Mesodermal cell (in vitro differentiated cells): ENCODE results near the gene FASN.

Source experiments
- H3K27ac ChIP-seq: 2 replicates; pipeline ENCODE4 v1.7.0; 2013; ENCODE audit warnings: mild to moderate bottlenecking, low read depth, low read length, moderate library complexity; ENCODE audit not compliant: severe bottlenecking
- H3K36me3 ChIP-seq: 2 replicates; pipeline ENCODE4 v1.7.1; 2013; ENCODE audit warnings: mild to moderate bottlenecking, low read length, moderate library complexity; ENCODE audit not compliant: control insufficient read depth, insufficient read depth
- H3K4me1 ChIP-seq: one replicate; pipeline ENCODE4 v1.7.1; 2013; ENCODE audit warnings: mild to moderate bottlenecking, low read length; ENCODE audit not compliant: insufficient read depth, control insufficient read depth, poor library complexity, severe bottlenecking
- H3K4me3 ChIP-seq: 2 replicates; pipeline ENCODE4 v1.7.0; 2013; ENCODE audit warnings: low read length, control low read depth, mild to moderate bottlenecking; ENCODE audit not compliant: insufficient read depth, poor library complexity, severe bottlenecking; ENCODE audit errors: extremely low read depth
- H3K9me3 ChIP-seq: 2 replicates; pipeline ENCODE4 v1.7.1; 2013; ENCODE audit warnings: mild to moderate bottlenecking, low read length, moderate library complexity; ENCODE audit not compliant: control insufficient read depth
- whole genome bisulfite sequencing, 2 experiments: methylation state at CpG; one replicate each; pipeline ENCODE4 v1.1.5; 2013; ENCODE audit warnings: missing lambda C conversion rate in 2 of 2; ENCODE audit not compliant: insufficient coverage in 2 of 2; 5-methylcytosine and 5-hydroxymethylcytosine counted together

Gene FASN

DNA sequence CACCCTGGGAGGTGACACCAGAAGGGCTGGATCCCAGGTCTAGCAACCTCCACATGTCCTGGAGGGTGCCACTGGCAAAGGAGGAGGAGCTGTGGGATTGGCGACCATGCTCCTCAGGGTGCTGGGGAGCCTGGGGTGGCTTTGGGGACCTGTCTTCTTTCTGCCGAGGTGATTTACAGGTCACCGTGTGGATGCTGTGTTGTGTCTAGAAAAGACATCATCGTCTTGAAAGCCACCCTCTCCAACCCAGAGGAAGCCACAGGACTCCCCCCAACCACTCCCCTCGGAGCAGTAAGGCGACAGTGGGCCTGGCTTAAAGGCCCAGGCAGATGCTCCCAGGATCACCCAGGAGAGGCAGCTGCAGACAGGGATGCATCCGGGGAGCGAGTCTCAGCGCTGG lies 29.7 kb upstream of the FASN start:
- no peak overlapping the region for H3K27ac ChIP-seq
- peaks cover 3% of the 10 kb centered on the region for H3K4me1 ChIP-seq
- WGBS, 2 experiments: 94 to 97% methylated on average over 6 to 7 of the region's 9 CpGs
- H3K9me3 ChIP-seq: no peaks in the 10 kb centered on the region
- peaks cover 21% of the 10 kb centered on the region for H3K36me3 ChIP-seq
- no peak overlapping the region for H3K4me3 ChIP-seq

DNA sequence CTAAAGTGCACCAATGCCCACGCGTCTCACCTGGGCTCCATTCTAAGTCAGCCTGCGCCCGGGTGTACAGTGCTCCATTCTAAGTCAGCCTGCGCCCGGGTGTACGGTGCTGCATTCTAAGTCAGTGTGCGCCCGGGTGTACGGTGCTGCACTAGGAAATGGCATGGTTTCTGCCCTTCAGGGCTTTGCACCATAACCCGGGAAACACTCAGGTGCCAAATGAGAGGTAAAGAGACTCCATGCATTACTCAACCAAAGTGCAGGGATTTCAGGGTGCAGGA lies 29.2 kb upstream of the FASN start:
- Histone ChIP-seq H3K36me3 (peaks cover 21% of the 10 kb centered on the region), H3K27ac (no peak overlapping the region), H3K9me3 (no peaks in the 10 kb centered on the region), H3K4me3 (no peak overlapping the region), H3K4me1 (peaks cover 7% of the 10 kb centered on the region)
- 97 to 99% methylated on average over 11 of the region's 11 CpGs for WGBS, 2 experiments

GRCh38 chr17:82126556-82127314 lies 28.7 kb upstream of the FASN start:
- peaks cover 12% of the 10 kb centered on the region for H3K4me1 ChIP-seq
- WGBS, 2 experiments: 94 to 98% methylated on average over 33 to 34 of the region's 35 CpGs
- H3K4me3 ChIP-seq: no peak overlapping the region
- no peak overlapping the region for H3K27ac ChIP-seq
- H3K36me3 ChIP-seq: peaks cover 21% of the 10 kb centered on the region
- no peaks in the 10 kb centered on the region for H3K9me3 ChIP-seq

- peaks cover 21% of the 10 kb centered on the region for H3K36me3 ChIP-seq
- no peak overlapping the region for H3K4me3 ChIP-seq
- H3K4me1 ChIP-seq: peaks cover 30% of the 10 kb centered on the region
- 96 to 100% methylated on average over 1 to 2 of the region's 4 CpGs for WGBS, 2 experiments
- H3K27ac ChIP-seq: no peak overlapping the region
- H3K9me3 ChIP-seq: no peaks in the 10 kb centered on the region
These were observed 26.1 kb upstream of the FASN start for GRCh38 chr17:82124101-82124500.

GRCh38 chr17:82121660-82122629 lies 23.9 kb upstream of the FASN start:
- WGBS, 2 experiments: 81 to 82% methylated on average over 29 to 30 of the region's 32 CpGs

DNA sequence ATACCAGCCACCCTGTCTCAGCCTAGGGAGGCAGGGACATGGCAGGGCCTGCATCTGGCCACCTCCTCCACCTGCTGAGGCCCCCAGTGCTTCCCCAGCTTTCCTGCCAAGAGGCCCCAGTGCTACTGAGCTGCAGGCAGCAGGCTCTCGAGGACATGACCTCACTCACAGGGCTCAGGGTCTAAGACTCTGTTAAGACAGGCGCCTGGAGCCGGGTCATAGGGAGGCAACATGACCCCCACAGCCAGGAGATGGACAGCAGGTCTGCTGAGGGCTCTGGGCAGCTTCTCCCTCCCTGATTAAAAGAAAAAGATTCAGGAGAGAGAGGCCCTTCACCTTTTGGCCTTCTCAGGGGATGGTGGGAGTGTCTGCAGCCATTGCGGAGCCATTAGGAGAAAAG lies 23.2 kb upstream of the FASN start:
- 85 to 92% methylated on average over 4 of the region's 4 CpGs for WGBS, 2 experiments
- no peak overlapping the region for H3K4me3 ChIP-seq
- peak overlapping the region; percentile 91 for H3K27ac ChIP-seq
- no peaks in the 10 kb centered on the region for H3K9me3 ChIP-seq
- H3K36me3 ChIP-seq: peaks cover 13% of the 10 kb centered on the region
- peaks cover 52% of the 10 kb centered on the region for H3K4me1 ChIP-seq

More at GRCh38 chr17:82121660-82122629, 23.9 kb upstream of the FASN start:
- Histone ChIP-seq H3K9me3 (no peaks in the 10 kb centered on the region), H3K27ac (peak overlapping the region; percentile 91), H3K36me3 (peaks cover 17% of the 10 kb centered on the region), H3K4me1 (peaks cover 49% of the 10 kb centered on the region), H3K4me3 (no peak overlapping the region)

- WGBS, 2 experiments: 95 to 98% methylated on average over 10 to 11 of the region's 12 CpGs
- peaks cover 55% of the 10 kb centered on the region for H3K4me1 ChIP-seq
- no peak overlapping the region for H3K4me3 ChIP-seq
- H3K36me3 ChIP-seq: peaks cover 6% of the 10 kb centered on the region
- no peaks in the 10 kb centered on the region for H3K9me3 ChIP-seq
- no peak overlapping the region for H3K27ac ChIP-seq
These were observed 22.1 kb upstream of the FASN start for GRCh38 chr17:82120148-82120547.

DNA sequence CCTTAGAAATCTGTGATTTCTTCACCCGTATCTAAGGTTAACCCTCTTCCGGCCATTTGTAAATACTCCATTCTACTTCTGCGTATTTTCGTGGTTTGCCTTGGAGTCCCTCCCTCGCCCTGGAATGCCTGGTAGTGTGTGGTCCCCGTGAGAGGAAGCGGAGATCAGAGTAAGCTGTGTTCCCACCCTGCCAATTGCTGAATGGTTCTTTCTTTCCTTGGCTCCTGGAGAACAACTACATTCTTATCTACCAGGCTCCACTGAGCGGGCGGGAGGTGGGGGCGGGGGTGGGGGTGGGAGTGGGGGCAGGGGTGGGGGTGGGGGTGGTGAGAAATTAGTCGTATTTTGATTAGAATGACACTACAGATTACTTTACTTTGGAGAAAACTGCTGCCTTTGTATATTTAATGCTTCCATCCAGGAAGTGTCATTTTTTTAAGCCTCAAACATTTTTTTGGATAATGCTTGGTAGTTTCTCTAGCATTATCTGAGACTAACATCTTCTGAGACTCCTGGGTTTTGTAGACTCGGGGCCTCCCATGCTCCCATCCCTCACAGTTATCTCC lies 20.9 kb upstream of the FASN start:
- peak overlapping the region; percentile 72 for H3K27ac ChIP-seq
- no peak overlapping the region for H3K4me3 ChIP-seq
- H3K4me1 ChIP-seq: peaks cover 55% of the 10 kb centered on the region
- peaks cover 7% of the 10 kb centered on the region for H3K36me3 ChIP-seq
- no peaks in the 10 kb centered on the region for H3K9me3 ChIP-seq
- 8 to 80% methylated on average over 2 to 4 of the region's 12 CpGs for WGBS, 2 experiments

DNA sequence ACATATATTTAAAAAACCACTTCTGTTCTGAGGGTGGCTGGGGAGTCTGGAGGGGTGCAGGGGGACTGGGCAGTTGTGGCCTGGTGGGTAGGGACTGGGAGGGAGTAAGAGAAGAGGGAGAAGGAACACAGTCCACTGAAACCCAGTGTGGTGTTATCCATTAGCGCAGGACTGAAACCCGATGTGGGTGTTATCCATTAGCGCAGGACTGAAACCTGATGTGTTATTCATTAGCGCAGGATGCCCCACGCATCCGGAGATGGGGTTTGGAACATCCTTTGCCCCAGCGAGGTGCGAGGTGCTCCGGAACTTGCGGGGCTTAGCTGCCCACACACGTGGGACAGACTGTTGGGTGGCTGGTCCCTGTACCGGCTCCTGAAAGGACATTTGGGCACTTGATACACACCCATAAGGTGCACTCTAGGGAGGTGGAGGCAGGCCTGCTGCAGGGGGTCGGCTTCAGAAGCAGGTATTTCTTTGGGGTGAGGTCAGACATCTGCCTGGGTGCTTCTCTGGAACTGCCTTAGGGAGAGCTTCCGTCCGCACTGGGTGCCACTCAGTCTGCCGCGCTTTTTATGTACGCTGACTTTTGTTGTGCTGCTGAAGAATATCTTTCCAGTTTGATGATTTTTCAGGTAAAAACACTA lies 20.3 kb upstream of the FASN start:
- Histone ChIP-seq H3K36me3 (peaks cover 7% of the 10 kb centered on the region), H3K4me1 (peaks cover 55% of the 10 kb centered on the region), H3K9me3 (no peaks in the 10 kb centered on the region), H3K4me3 (no peak overlapping the region), H3K27ac (peak overlapping the region; percentile 72)
- WGBS, 2 experiments: 88 to 96% methylated on average over 16 to 18 of the region's 18 CpGs
